ENCODE results near the gene MYO16. TPM values are rescaled to one million over a fixed set of nuclear protein-coding genes. Genes with fewer than 3 reads are reported as not detected.
A peak's percentile ranks its signal among the peaks of the same experiment; 100 is the strongest.
"Not testable (repeated sequence)": the region's sequence is repeated elsewhere in the genome, so short reads cannot be mapped to it uniquely, and the experiment has no call there.

MYO16 gene
- total and polyA plus RNA-seq, 9 donors: 12.1 to 29.7 (median 16.4) TPM

DNA sequence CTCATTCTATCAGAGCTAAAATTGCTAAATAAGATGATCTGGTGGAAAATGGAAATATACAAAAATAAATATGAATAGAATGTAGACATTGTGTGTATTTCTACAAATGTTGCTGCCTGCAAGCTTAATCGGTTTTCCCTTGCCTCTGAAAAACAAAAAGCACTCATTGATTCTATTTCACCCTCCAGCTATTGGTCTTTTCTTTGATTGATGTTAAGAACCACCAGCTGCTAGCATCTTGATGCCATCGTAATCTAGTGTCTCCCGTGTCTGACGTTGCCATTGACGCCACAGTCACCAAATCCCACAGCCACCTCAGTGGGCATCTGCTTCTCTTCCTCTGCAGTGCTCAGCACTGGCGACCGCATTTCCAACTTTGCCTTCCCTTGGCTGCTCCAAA lies 461.8 kb downstream of the MYO16 start:
- 89% methylated on average over 6 of the region's 7 CpGs for WGBS (ENCODE audit: insufficient coverage)
- Histone ChIP-seq H3K27me3 (ENCODE audit: control insufficient read depth, insufficient read depth, low read length) (no peaks in the 10 kb centered on the region), H3K9me3 (replicated peaks; ENCODE audit: control insufficient read depth, low read depth, low read length) (no peaks in the 10 kb centered on the region), H3K36me3 (ENCODE audit: control insufficient read depth, insufficient read depth, low read length) (no peaks in the 10 kb centered on the region), H3K27ac (ENCODE audit: low read length) (no peak overlapping the region), H3K4me1 (ENCODE audit: control insufficient read depth, insufficient read depth, low read length) (no peaks in the 10 kb centered on the region), H3K4me3 (ENCODE audit: low read length) (no peak overlapping the region)
- no peak for DNase-seq

DNA sequence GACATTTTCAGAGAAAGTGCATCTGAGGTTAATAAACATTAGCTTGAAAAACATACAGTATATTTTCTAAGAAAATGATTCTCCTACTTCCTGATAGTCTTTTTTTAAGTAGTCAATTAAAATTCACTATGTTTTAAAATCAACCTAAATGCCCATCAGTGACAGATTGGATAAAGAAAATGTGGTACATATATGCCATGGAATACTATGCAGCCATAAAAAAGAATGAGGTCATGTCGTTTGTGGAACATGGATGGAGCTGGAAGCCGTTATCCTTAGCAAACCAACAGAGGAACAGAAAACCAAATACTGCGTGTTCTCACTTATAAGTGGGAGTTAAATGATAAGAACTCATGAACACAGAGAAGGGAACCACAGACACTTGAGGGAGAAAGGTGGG lies 462.8 kb downstream of the MYO16 start:
- H3K4me3 ChIP-seq (ENCODE audit: low read length); H3K36me3 ChIP-seq (ENCODE audit: control insufficient read depth, insufficient read depth, low read length); H3K4me1 ChIP-seq (ENCODE audit: control insufficient read depth, insufficient read depth, low read length); H3K9me3 ChIP-seq (replicated peaks; ENCODE audit: control insufficient read depth, low read depth, low read length); H3K27me3 ChIP-seq (ENCODE audit: control insufficient read depth, insufficient read depth, low read length); H3K27ac ChIP-seq (ENCODE audit: low read length); DNase-seq: not testable (repeated sequence)
- 80% methylated on average over 2 of the region's 3 CpGs for WGBS (ENCODE audit: insufficient coverage)

DNA sequence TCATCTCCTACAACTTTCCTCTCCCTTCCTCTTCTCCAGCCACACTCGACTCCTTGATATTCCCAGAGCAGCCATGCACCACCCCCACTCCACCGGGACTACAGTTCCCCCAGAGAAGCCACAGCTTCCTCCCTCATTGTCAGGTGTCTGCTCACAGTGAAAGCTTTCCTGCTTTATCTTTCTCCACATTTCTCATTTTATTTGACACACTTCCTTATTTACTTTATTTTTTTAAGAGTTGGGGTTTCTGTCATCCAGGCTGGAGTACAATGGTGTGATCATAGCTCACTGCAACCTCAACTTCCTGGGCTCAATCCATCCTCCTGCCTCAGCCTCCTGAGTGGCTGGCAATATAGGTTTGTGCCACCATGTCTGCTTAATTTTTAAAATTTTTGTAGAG lies 464.6 kb downstream of the MYO16 start:
- Histone ChIP-seq H3K27ac (ENCODE audit: low read length) (no peak overlapping the region), H3K36me3 (ENCODE audit: control insufficient read depth, insufficient read depth, low read length) (no peaks in the 10 kb centered on the region), H3K27me3 (ENCODE audit: control insufficient read depth, insufficient read depth, low read length) (no peaks in the 10 kb centered on the region), H3K4me3 (ENCODE audit: low read length) (no peak overlapping the region), H3K9me3 (replicated peaks; ENCODE audit: control insufficient read depth, low read depth, low read length) (no peaks in the 10 kb centered on the region), H3K4me1 (ENCODE audit: control insufficient read depth, insufficient read depth, low read length) (no peaks in the 10 kb centered on the region)
- no peak for DNase-seq
- 66% methylated on average over 2 of the region's 2 CpGs for WGBS (ENCODE audit: insufficient coverage)

DNA sequence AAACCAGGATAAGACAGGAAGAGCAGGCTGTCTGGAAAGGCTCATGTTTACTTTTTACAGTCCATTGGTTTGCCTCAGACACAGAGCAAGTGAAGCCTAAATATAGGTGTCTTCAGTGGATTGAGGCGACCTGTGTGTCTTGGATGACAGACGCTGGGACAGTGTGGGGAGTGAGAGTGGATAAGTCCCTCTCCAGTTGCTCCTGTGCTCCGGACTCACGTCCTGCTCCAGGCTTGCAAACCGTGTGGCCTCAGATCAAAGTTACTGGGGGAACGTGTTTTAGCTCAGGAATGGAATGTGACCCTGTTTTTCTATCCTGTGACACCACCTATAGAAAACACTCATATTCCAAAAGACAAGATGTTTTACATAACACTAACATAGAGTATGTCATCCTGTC lies 465.7 kb downstream of the MYO16 start:
- no peaks in the 10 kb centered on the region for H3K4me1 ChIP-seq (ENCODE audit: control insufficient read depth, insufficient read depth, low read length)
- H3K4me3 ChIP-seq (ENCODE audit: low read length): no peak overlapping the region
- DNase-seq: no peak
- H3K27ac ChIP-seq (ENCODE audit: low read length): no peak overlapping the region
- H3K36me3 ChIP-seq (ENCODE audit: control insufficient read depth, insufficient read depth, low read length): no peaks in the 10 kb centered on the region
- no CpG with 5 or more reads among the region's 6 CpGs for WGBS (ENCODE audit: insufficient coverage)
- H3K9me3 ChIP-seq (replicated peaks; ENCODE audit: control insufficient read depth, low read depth, low read length): no peaks in the 10 kb centered on the region
- H3K27me3 ChIP-seq (ENCODE audit: control insufficient read depth, insufficient read depth, low read length): no peaks in the 10 kb centered on the region

DNA sequence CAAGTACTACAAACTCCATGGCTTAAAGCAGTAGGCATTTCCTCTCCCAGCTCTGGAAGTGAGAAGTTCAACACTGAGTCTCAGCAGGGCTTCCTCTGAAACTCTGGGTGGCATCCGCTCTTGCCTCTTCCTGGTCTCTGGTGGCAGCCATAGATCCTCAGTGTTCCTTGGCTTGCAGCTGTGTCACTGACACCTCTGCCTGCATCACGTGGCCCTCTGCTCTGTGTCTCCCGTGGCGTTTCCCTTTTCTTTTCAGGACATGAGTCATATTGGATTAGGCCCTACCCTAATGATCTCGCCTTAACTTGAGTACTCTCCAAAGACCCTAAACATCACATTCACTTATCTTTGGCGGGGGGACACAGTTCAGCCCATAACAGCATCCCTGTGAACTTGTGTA lies 466.7 kb downstream of the MYO16 start:
- DNase-seq: peak; percentile 1
- H3K4me3 ChIP-seq (ENCODE audit: low read length): no peak overlapping the region
- no peak overlapping the region for H3K27ac ChIP-seq (ENCODE audit: low read length)
- H3K27me3 ChIP-seq (ENCODE audit: control insufficient read depth, insufficient read depth, low read length): no peaks in the 10 kb centered on the region
- H3K4me1 ChIP-seq (ENCODE audit: control insufficient read depth, insufficient read depth, low read length): no peaks in the 10 kb centered on the region
- no peaks in the 10 kb centered on the region for H3K36me3 ChIP-seq (ENCODE audit: control insufficient read depth, insufficient read depth, low read length)
- WGBS (ENCODE audit: insufficient coverage): 53% methylated on average over 4 of the region's 6 CpGs
- no peaks in the 10 kb centered on the region for H3K9me3 ChIP-seq (replicated peaks; ENCODE audit: control insufficient read depth, low read depth, low read length)

DNA sequence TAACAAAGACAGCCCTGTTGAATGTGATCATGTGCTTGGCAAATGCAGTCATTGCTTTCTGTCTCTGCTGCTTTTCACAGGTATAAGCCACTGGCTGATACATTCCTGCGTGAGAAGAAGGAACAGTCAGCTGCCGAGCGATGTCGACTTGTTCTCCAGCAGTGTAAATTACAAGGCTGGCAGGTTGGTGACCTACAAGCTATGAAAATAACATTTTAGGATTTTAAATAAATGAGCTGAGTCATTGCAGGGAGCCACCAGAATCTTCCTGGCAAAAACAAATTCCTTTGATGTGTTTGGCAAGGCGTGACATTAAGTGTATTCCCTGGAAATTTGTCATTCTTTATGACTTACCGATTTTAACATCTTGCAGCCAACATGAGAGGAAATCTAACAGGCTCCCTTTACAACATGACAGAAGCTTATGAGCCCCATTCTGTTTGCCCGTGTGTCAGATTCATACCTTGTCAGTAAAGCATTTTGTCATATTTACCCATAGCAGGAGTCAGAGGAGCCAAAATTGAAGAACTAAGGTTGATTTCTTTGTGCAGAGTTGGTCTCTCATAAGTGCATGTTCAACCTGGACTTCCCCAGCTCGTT lies 471.4 kb downstream of the MYO16 start:
- Histone ChIP-seq H3K27ac (ENCODE audit: low read length) (no peak overlapping the region), H3K4me1 (ENCODE audit: control insufficient read depth, insufficient read depth, low read length) (no peaks in the 10 kb centered on the region), H3K9me3 (replicated peaks; ENCODE audit: control insufficient read depth, low read depth, low read length) (no peaks in the 10 kb centered on the region), H3K27me3 (ENCODE audit: control insufficient read depth, insufficient read depth, low read length) (no peaks in the 10 kb centered on the region), H3K4me3 (ENCODE audit: low read length) (no peak overlapping the region), H3K36me3 (ENCODE audit: control insufficient read depth, insufficient read depth, low read length) (no peaks in the 10 kb centered on the region)
- WGBS (ENCODE audit: insufficient coverage): 53% methylated on average over 7 of the region's 8 CpGs
- no peak for DNase-seq

DNA sequence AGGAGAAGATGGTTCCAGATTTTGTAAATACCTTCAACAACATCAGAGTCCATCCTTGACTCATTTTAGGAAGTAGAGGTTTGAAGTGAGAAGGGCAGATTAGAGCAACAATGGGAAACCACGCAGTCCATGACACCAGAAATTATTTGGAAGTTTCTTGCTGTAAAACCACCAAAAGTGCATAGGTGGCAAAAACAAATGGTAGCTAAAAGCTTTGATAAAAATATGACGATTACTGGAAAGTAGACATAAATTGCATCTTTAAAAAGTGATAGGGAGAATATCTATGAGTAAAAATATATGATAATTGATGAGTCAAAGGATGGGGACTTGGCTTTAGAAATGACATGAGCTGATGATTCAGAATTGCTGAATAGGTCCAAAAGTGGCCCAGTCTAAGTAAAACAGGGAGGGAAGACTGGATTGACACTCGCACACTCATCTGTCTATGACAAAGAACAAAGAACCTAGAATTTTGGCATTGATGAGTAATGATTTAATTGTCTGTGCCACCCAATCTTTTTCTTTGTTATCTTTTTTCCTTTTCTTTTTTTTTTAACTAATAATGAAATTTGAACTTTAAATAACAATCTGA lies 472.2 kb downstream of the MYO16 start:
- Histone ChIP-seq H3K4me3 (ENCODE audit: low read length) (no peak overlapping the region), H3K4me1 (ENCODE audit: control insufficient read depth, insufficient read depth, low read length) (no peaks in the 10 kb centered on the region), H3K36me3 (ENCODE audit: control insufficient read depth, insufficient read depth, low read length) (no peaks in the 10 kb centered on the region), H3K27ac (ENCODE audit: low read length) (no peak overlapping the region), H3K9me3 (replicated peaks; ENCODE audit: control insufficient read depth, low read depth, low read length) (no peaks in the 10 kb centered on the region), H3K27me3 (ENCODE audit: control insufficient read depth, insufficient read depth, low read length) (no peaks in the 10 kb centered on the region)
- no peak for DNase-seq
- WGBS (ENCODE audit: insufficient coverage): no CpG with 5 or more reads among the region's 3 CpGs

DNA sequence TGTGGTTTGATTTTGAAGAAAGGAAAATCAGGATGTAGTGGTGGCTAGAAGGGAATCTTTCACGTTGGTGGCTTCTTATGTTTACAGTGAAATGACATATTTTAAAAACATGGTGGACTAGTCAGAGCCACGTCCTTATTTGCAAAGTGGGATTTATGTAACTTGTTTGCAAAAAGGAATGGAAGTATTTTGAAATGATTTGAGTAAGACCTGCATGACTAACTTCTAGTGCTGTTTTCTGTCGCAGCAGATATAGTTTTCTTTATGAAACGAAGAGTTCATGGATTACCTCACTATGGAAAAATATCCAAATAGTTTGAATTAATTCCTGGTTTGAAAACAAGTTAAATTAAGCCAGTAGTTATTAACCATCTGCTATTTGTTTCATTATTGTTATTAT lies 476.5 kb downstream of the MYO16 start:
- no peaks in the 10 kb centered on the region for H3K27me3 ChIP-seq (ENCODE audit: control insufficient read depth, insufficient read depth, low read length)
- H3K27ac ChIP-seq (ENCODE audit: low read length): no peak overlapping the region
- H3K9me3 ChIP-seq (replicated peaks; ENCODE audit: control insufficient read depth, low read depth, low read length): no peaks in the 10 kb centered on the region
- WGBS (ENCODE audit: insufficient coverage): 57% methylated on average over 1 of the region's 4 CpGs
- H3K4me1 ChIP-seq (ENCODE audit: control insufficient read depth, insufficient read depth, low read length): no peaks in the 10 kb centered on the region
- DNase-seq: no peak
- no peak overlapping the region for H3K4me3 ChIP-seq (ENCODE audit: low read length)
- no peaks in the 10 kb centered on the region for H3K36me3 ChIP-seq (ENCODE audit: control insufficient read depth, insufficient read depth, low read length)

DNA sequence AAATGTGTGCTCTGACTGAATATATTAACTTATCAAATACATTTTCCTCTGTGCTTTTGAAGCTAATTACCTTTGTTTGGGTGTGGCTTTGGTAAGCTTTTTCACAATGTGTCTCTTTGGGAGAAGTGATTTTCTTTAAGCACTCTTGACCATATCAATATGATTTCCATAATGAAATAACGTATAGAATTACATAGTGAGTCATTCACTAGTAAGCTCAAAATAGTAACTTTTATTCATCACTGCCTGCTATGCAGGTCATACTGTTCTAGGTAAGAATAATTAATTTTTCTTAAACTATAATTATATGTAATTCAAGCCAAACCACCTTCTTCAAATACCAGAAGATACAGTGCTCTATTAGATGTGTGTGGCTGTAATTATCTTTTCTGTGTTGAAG lies 480.7 kb downstream of the MYO16 start:
- H3K27ac ChIP-seq (ENCODE audit: low read length): no peak overlapping the region
- H3K27me3 ChIP-seq (ENCODE audit: control insufficient read depth, insufficient read depth, low read length): no peaks in the 10 kb centered on the region
- no peak overlapping the region for H3K4me3 ChIP-seq (ENCODE audit: low read length)
- H3K36me3 ChIP-seq (ENCODE audit: control insufficient read depth, insufficient read depth, low read length): no peaks in the 10 kb centered on the region
- H3K9me3 ChIP-seq (replicated peaks; ENCODE audit: control insufficient read depth, low read depth, low read length): no peaks in the 10 kb centered on the region
- DNase-seq: no peak
- WGBS (ENCODE audit: insufficient coverage): no CpG with 5 or more reads among the region's 1 CpG
- H3K4me1 ChIP-seq (ENCODE audit: control insufficient read depth, insufficient read depth, low read length): no peaks in the 10 kb centered on the region

DNA sequence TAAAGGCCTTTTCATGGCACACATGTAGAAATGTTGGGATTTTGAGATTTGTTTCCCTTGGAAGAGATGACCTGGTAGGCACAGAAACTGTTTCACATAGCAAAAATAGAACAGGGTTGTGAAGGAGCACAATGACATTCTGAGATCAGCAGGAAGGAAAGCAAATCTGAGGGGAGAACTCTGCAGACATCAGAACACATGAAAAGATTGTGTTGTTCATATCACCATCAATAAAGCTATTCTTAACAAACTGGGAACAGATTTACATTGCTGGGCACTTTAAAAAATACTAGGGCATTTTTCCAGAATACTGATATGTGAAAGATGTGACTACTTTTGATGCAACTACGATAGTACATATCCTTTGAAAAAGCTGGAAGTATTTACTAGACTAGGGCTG lies 481.7 kb downstream of the MYO16 start:
- H3K36me3 ChIP-seq (ENCODE audit: control insufficient read depth, insufficient read depth, low read length): no peaks in the 10 kb centered on the region

DNA sequence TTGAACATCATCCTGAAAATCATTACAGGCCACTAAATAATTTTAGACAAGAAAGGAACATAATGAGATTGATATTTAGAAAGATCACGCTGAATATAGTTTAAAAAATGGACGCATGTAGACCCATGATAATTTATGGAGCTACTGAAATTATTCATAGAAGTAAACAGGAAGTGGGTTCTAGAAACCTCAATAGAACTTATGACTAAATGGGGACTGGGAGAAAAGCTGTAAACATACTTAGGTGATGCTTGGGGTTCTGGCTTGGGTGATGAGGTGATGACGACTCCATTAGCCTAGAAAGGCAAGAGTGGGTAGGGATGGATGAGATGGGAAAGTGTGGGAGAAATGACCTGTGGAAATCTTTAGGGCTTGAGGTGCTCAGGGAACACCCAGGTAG lies 484.0 kb downstream of the MYO16 start:
- H3K27ac ChIP-seq (ENCODE audit: low read length): no peak overlapping the region
- H3K9me3 ChIP-seq (replicated peaks; ENCODE audit: control insufficient read depth, low read depth, low read length): no peaks in the 10 kb centered on the region
- no peaks in the 10 kb centered on the region for H3K27me3 ChIP-seq (ENCODE audit: control insufficient read depth, insufficient read depth, low read length)
- WGBS (ENCODE audit: insufficient coverage): 92% methylated on average over 1 of the region's 3 CpGs
- H3K36me3 ChIP-seq (ENCODE audit: control insufficient read depth, insufficient read depth, low read length): no peaks in the 10 kb centered on the region
- H3K4me3 ChIP-seq (ENCODE audit: low read length): no peak overlapping the region
- H3K4me1 ChIP-seq (ENCODE audit: control insufficient read depth, insufficient read depth, low read length): no peaks in the 10 kb centered on the region
- no peak for DNase-seq

More for the DNA sequence above, 481.7 kb downstream of the MYO16 start:
- no CpG with 5 or more reads among the region's 1 CpG for WGBS (ENCODE audit: insufficient coverage)
- Histone ChIP-seq H3K27ac (ENCODE audit: low read length) (no peak overlapping the region), H3K27me3 (ENCODE audit: control insufficient read depth, insufficient read depth, low read length) (no peaks in the 10 kb centered on the region), H3K4me3 (ENCODE audit: low read length) (no peak overlapping the region), H3K4me1 (ENCODE audit: control insufficient read depth, insufficient read depth, low read length) (no peaks in the 10 kb centered on the region), H3K9me3 (replicated peaks; ENCODE audit: control insufficient read depth, low read depth, low read length) (no peaks in the 10 kb centered on the region)
- no peak for DNase-seq

Measured in muscle of leg (tissue), 11 donors.